Upper lobe of left lung (tissue), 4 donors: ENCODE measurements around the gene TMED7.

ENCODE experiments used
- POLR2A ChIP-seq, 4 donors: fragments of 450-650 bp; IDR thresholded peaks; one replicate each; pipeline ENCODE4 v1.5.1; 2016 to 2017; ENCODE audit warnings: antibody characterized with exemption in 4 of 4, mild to moderate bottlenecking in 2 of 4
- TF ChIP-seq, protein P1 (sequence below), 6 experiments: fragments of 450-650 bp in 4 of 6; fragments of 200-600 bp in 2 of 6; sonication (generic) in 2 of 6; IDR thresholded peaks; one replicate each; pipeline ENCODE4 v1.5.1; 2016 to 2019; ENCODE audit warnings: antibody characterized with exemption in 6 of 6

- TF ChIP-seq, protein P1, sequence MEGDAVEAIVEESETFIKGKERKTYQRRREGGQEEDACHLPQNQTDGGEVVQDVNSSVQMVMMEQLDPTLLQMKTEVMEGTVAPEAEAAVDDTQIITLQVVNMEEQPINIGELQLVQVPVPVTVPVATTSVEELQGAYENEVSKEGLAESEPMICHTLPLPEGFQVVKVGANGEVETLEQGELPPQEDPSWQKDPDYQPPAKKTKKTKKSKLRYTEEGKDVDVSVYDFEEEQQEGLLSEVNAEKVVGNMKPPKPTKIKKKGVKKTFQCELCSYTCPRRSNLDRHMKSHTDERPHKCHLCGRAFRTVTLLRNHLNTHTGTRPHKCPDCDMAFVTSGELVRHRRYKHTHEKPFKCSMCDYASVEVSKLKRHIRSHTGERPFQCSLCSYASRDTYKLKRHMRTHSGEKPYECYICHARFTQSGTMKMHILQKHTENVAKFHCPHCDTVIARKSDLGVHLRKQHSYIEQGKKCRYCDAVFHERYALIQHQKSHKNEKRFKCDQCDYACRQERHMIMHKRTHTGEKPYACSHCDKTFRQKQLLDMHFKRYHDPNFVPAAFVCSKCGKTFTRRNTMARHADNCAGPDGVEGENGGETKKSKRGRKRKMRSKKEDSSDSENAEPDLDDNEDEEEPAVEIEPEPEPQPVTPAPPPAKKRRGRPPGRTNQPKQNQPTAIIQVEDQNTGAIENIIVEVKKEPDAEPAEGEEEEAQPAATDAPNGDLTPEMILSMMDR (IDR thresholded peaks at IDR 0.05), result no peak
- no peak for TF ChIP-seq POLR2A (IDR thresholded peaks at IDR 0.05)
Observed at GRCh38 chr5:115579216-115579615, 46.6 kb downstream of the TMED7 start.
